Thoracic aorta (tissue), 2 donors: Measurements from ENCODE around the gene PLA2G3. TPM values are rescaled to one million over a fixed set of nuclear protein-coding genes. Genes with fewer than 3 reads are reported as not detected.

Experiments
- ATAC-seq: fragments of 150-250 bp; one replicate; pipeline ENCODE4 v1.8.0; 2017; ENCODE audit warnings: low read depth; ENCODE audit not compliant: insufficient number of reproducible peaks, low FRiP score
- DNase-seq: peaks from one replicate; pipeline ENCODE4 v3.0.0-alpha.2; 2020; ENCODE audit warnings: low spot score
- H3K27ac ChIP-seq, 2 donors: fragments of 200-600 bp; sonication (generic); 1 replicate in 1 of 2; 2 replicates in 1 of 2; pipeline ENCODE4 v1.5.1; 2016; ENCODE audit warnings: mild to moderate bottlenecking in 2 of 2, moderate library complexity in 2 of 2
- H3K27me3 ChIP-seq: fragments of 200-600 bp; sonication (generic); replicated peaks from 2 replicates; pipeline ENCODE4 v1.6.0; 2016; ENCODE audit warnings: mild to moderate bottlenecking; ENCODE audit not compliant: insufficient read depth
- H3K36me3 ChIP-seq: fragments of 200-600 bp; sonication (generic); one replicate; pipeline ENCODE4 v1.5.1; 2016
- H3K4me1 ChIP-seq, 2 donors: fragments of 200-600 bp; sonication (generic); 1 replicate in 1 of 2; 2 replicates in 1 of 2; pipeline versions ENCODE4 v1.5.1 to v1.6.0; 2016; ENCODE audit warnings: low read depth in 2 of 2, mild to moderate bottlenecking in 1 of 2; ENCODE audit not compliant: control insufficient read depth in 1 of 2
- H3K4me3 ChIP-seq: fragments of 200-600 bp; sonication (generic); 2 replicates; pipeline ENCODE4 v1.5.1; 2016; ENCODE audit warnings: mild to moderate bottlenecking
- H3K9me3 ChIP-seq: fragments of 200-600 bp; sonication (generic); 2 replicates; pipeline ENCODE4 v1.5.1; 2016
- total RNA-seq, 2 donors: library from RNA; depleted of rRNA; stranded (reverse); fragments of >200 nt; gene quantifications; one replicate each; pipeline versions ENCODE4 v1.1.0 to v1.2.3, GENCODE V29; 2016
- TF ChIP-seq, protein P1 (sequence below): fragments of 200-600 bp; sonication (generic); IDR thresholded peaks from one replicate; pipeline ENCODE4 v1.5.1; 2019; ENCODE audit warnings: antibody characterized with exemption

The PLA2G3 gene
- total RNA-seq, 2 donors from 2014 or later: not detected

DNA sequence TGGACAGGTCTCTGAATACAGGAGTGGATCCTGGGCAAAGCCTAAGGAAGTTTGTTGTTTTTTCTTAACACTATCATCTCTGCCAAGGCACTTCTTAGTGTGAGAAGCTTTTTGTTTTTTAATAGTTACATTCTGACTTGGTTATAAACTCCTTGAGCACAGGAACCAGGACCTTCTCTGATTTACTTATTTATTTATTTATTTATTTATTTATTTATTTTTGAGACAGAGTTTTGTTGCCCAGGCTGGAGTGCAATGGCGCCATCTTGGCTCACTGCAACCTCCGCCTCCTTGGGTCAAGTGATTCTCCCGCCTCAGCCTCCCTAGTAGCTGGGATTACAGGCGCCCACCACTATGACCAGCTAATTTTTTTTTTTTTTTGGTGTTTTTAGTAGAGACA lies 30.7 kb upstream of the PLA2G3 start:
- TF ChIP-seq, protein P1, sequence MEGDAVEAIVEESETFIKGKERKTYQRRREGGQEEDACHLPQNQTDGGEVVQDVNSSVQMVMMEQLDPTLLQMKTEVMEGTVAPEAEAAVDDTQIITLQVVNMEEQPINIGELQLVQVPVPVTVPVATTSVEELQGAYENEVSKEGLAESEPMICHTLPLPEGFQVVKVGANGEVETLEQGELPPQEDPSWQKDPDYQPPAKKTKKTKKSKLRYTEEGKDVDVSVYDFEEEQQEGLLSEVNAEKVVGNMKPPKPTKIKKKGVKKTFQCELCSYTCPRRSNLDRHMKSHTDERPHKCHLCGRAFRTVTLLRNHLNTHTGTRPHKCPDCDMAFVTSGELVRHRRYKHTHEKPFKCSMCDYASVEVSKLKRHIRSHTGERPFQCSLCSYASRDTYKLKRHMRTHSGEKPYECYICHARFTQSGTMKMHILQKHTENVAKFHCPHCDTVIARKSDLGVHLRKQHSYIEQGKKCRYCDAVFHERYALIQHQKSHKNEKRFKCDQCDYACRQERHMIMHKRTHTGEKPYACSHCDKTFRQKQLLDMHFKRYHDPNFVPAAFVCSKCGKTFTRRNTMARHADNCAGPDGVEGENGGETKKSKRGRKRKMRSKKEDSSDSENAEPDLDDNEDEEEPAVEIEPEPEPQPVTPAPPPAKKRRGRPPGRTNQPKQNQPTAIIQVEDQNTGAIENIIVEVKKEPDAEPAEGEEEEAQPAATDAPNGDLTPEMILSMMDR: no peak
- Histone ChIP-seq H3K27ac (peak overlapping the region; percentile 39 to 83), H3K36me3 (no peaks in the 10 kb centered on the region), H3K4me3 (no peak overlapping the region), H3K27me3 (no peaks in the 10 kb centered on the region), H3K9me3 (no peaks in the 10 kb centered on the region), H3K4me1 (peaks cover 43 to 77% of the 10 kb centered on the region in 2 donors)
- DNase-seq: no peak
- ATAC-seq: no peak

GRCh38 chr22:31162015-31162765 lies 21.9 kb upstream of the PLA2G3 start:
- Histone ChIP-seq H3K9me3 (no peaks in the 10 kb centered on the region), H3K4me3 (peak overlapping the region; percentile 75), H3K27me3 (no peaks in the 10 kb centered on the region), H3K36me3 (no peaks in the 10 kb centered on the region), H3K4me1 (peaks cover 28 to 56% of the 10 kb centered on the region in 2 donors), H3K27ac (peak overlapping the region; percentile 81 to 95)
- DNase-seq (no peak), ATAC-seq (no peak)
- TF ChIP-seq, protein P1: peak; percentile 7

- H3K9me3 ChIP-seq: no peaks in the 10 kb centered on the region
- H3K27me3 ChIP-seq: no peaks in the 10 kb centered on the region
- no peak for ATAC-seq
- peak overlapping the region; percentile 81 to 95 for H3K27ac ChIP-seq
- H3K4me3 ChIP-seq: peak overlapping the region; percentile 75
- no peaks in the 10 kb centered on the region for H3K36me3 ChIP-seq
- H3K4me1 ChIP-seq: peaks cover 25 to 59% of the 10 kb centered on the region in 2 donors
- DNase-seq: no peak
- TF ChIP-seq, protein P1: no peak
Measured at GRCh38 chr22:31161386-31161785, 21.1 kb upstream of the PLA2G3 start.

GRCh38 chr22:31160328-31160978 lies 20.1 kb upstream of the PLA2G3 start:
- no peak for DNase-seq
- peak overlapping the region; percentile 81 to 95 for H3K27ac ChIP-seq
- no peaks in the 10 kb centered on the region for H3K36me3 ChIP-seq
- H3K4me1 ChIP-seq: peaks cover 30 to 62% of the 10 kb centered on the region in 2 donors
- H3K27me3 ChIP-seq: no peaks in the 10 kb centered on the region
- peak overlapping the region; percentile 75 for H3K4me3 ChIP-seq
- TF ChIP-seq, protein P1: no peak
- ATAC-seq: peak; percentile 1
- H3K9me3 ChIP-seq: no peaks in the 10 kb centered on the region

DNA sequence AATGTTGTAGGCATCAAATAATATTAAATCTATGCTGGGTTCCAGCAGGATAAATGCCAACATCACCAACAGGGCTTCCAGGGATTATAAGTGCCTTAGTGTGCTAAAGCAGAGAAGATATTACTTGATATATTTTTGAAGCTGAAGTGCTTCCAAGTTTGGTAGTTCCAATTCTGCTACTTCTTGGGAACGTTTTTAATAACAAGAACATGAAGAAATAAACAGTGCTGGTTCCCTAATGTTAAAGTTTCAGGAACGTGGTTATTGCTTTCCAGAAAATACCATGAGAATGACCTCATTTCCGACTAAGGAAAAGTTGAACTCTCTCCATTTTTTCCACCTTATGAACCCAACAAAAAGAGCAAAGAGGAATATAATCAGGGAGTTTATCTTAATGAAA lies 15.1 kb upstream of the PLA2G3 start:
- Histone ChIP-seq H3K36me3 (no peaks in the 10 kb centered on the region), H3K27me3 (no peaks in the 10 kb centered on the region), H3K4me3 (peak overlapping the region; percentile 33), H3K9me3 (no peaks in the 10 kb centered on the region), H3K27ac (peak overlapping the region; percentile 97), H3K4me1 (peaks cover 18 to 34% of the 10 kb centered on the region in 2 donors)
- ATAC-seq (peak; percentile 33), DNase-seq (no peak)
- TF ChIP-seq, protein P1: no peak
